COLO668 (cell line): ENCODE results near the gene ANKS6.

Experiments used
- DNase-seq: peaks from one replicate; lab custom pipeline; 2025; ENCODE audit not compliant: unreplicated experiment; lab: John Stamatoyannopoulos, UW

ANKS6 gene

DNA sequence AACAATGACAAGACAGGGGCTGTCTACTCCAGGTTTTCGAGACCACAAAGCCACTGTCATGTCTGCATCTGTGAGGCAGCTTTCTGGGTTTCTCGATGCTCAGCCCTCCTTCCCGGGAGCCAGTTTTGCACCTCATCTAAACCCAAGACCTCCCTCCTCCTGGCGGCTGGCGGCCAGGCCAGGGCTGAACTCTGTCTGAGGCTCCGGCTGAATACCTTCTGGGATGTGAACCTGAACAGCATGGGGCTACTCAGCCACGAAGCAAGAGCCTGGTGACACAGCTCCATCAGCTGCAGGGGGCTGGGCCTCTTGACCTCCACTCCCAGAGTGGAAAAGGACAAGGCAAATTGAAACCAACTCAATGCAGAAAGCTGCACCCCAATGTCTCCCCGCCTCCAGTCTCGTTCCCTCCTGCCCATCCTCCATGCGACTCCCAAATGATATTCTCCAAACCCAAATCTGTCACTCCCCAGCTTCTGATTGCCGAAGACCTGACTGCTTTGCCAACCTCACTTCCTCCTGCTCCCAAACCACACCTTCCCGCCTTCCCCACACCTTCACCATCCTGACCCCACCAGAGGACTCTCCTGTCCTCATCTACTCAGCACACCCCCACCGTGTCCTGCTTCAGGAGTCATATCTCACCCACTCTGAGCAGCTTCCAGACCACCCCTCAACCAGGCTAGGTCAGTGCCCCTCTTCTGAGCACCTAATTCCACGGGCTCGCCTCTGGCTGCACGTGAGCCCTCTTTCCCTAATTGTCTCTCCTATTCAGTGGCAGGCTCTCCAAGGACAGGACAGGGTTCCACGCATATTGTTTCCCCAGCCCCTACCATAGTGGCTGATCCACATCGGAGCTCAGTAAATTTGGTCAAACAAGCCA is 4.5 kb downstream of the ANKS6 start:
- no peak for DNase-seq

DNA sequence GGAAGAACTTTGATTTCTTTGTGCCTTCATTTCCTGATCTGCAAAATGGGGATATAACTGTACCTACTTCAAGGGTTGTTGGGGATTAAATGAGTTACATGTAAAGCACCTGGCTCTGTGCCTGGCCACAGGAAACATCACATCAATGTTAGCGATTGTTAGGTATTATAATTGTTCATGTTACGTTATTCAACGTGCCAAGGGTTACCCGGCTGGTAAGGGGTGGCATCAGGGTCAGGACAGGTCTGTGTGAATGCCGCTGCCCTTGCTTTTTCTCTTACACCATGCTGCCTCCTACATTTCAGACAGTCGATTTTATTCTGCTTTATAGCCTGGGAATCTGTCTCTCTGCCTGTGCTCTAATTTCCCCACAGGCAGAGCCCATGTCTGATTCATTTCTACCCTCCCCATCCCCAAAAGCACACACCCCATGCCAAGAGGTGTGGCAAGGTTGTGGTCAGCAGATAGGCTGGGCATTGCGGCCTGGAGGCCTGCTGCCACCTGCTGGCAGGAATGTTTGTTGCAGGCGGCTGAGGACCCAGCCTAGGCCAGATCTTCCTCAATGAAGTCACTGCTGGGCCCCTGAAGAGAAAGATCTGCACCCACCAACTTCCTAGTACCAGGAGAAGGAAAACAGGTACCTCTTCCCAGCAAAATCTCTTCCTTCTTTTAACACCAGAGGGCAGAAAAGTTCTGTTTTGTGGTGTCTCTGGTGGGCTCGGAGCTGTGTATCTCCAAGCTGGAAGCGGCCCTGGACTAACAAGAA is 5.3 kb downstream of the ANKS6 start:
- peak; percentile 47 for DNase-seq

DNA sequence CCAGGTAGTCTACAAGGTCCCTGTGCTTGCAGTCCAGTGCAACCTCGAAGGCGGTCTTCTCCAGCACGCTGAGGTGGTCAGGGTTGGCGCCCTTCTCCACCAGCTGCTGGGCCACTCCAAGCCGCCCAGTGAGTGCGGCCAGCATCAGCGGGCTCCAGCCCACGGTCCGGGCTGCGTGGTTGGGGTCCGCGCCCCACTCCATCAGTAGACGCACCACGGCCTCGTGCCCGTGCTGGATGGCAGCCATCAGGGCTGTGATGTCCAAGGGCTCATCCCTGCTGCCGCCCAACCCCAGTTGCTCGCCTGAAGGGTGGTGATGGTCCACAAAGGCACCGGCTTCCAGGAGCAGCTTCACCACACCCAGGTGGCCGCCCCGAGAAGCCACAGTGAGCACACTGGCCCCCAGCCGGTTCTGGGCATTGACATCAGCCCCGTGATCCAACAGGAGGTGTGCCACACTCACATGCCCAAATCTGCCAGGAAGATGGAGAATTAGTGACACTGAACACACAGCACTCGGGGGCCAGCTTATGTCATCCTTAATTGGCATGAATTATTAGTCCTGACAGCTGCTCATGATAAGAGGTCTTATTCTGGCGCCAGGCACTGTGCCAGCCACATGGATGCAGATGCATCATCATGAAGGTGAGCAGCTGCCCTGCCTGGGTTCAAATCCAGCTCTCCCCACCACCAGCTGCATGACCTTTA is 6.1 kb downstream of the ANKS6 start:
- no peak for DNase-seq

- DNase-seq, result no peak
Measured at GRCh38 chr9:98789483-98790133, 6.7 kb downstream of the ANKS6 start.

DNA sequence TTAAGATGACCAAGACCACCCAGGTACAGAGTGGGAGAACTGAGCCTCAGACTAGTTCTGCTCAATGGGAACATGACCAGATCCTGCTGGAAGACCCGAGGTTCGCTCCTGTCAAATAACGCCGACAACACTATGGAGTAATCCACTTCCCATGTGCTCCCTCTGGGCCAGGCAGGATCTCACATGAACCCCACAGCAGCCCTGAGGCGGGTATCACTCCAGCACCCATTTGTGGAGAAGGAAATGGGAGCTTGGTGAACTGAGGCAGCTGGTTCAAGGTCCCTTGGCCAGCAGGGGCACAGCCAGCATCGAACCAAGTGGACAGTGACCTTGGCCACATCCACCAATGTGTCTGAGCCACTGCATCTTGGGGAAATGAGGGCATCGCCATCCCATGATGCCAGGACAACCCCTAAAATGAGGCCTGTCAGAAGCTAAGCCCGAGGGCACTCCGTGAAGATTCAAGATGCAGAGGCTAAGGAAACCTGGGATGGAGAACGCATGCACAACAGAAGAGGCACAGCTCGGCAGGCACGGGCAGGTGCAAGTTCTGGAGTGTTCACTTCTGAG is 8.5 kb downstream of the ANKS6 start:
- no peak for DNase-seq

GRCh38 chr9:98786750-98787510 is 9.4 kb downstream of the ANKS6 start:
- no peak for DNase-seq

GRCh38 chr9:98784831-98785806 is 11.2 kb downstream of the ANKS6 start:
- DNase-seq, result no peak

DNA sequence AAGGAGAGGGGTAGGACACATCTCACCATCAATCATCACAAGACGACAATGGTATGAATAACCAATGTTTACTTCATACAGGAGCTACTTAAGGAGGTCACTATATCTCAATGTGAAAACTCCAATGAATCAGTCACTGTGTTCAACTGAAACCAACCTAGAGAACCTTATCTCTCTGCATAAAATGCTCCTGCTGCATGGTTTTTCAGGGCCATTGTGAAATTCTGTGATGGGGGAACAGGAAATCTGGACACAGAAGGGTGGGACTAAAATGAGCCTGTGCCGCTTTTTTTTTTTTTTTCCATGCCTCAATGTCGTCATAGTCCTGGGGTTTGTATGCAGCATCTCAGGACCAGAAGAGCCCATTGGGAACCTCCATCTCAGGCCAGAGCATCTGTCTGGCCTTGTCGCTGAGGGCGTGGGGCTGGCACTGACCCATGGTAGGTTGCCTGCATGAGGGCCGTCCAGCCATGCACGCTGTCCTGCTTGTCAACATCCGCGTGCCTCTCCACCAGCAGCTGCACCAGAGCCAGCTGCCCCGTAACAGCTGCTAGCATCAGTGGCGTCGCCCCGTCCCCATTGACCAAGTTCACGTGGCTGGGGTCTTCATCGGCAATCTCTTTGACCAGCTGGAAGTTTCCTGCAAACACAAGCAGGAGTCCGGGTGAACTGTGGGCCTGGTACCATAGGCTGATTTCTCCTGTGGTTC is 12.7 kb downstream of the ANKS6 start:
- DNase-seq, result no peak

GRCh38 chr9:98781588-98782383 is 14.6 kb downstream of the ANKS6 start:
- no peak for DNase-seq

- DNase-seq, result no peak
Measured at GRCh38 chr9:98780059-98780749, 16.2 kb downstream of the ANKS6 start.

- DNase-seq, result no peak
Measured at GRCh38 chr9:98778711-98779530, 17.4 kb downstream of the ANKS6 start.

GRCh38 chr9:98778251-98778650 is 18.1 kb downstream of the ANKS6 start:
- DNase-seq, result no peak

DNA sequence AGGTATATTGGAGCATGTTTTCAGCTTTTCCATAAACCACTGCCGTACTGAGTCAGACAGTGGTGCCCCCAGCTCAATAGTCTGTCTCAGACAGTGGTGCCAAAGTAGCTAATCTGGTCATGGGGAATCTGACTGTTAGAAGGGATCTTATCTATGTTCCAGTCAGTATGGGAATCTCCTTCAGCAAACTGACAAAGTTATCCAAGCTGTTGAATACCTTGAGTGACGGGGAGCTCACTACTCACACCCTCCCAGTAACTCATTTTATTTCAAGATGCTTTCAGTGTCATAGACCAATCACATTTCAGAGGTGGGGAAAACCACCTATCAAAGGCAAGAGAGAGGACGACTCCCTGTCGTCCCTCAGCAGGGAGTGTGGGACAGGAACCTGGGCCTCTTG is 18.7 kb downstream of the ANKS6 start:
- DNase-seq, result no peak

DNA sequence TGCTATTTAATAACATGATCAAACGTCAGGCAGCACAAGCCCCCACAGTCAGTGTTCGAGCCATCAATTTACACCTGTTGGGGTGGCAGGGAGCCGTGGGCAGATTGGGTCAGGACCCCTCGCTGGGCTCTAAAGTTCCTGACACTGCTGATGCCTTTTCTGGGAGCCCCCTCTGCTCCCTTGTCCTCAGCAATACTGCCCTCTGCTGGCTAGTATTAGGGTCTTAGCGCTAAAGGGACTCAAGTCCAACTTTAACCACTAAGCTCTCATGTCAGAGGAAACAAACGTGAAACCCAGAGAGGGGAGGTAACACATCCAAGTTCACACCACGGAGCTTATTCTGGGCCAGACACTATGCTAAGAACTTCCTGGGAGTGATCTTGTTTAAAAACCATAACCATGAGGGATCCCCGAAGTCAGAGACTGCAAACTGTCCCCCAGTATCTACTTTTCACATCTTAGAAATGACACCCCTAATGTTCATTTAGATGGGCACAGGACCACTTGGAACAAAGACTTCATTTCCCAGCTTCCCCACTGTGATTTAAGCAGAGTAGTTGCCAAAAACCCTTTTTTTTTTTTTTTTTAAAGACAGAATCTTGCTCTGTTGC is 20.4 kb downstream of the ANKS6 start:
- peak; percentile 43 for DNase-seq

DNA sequence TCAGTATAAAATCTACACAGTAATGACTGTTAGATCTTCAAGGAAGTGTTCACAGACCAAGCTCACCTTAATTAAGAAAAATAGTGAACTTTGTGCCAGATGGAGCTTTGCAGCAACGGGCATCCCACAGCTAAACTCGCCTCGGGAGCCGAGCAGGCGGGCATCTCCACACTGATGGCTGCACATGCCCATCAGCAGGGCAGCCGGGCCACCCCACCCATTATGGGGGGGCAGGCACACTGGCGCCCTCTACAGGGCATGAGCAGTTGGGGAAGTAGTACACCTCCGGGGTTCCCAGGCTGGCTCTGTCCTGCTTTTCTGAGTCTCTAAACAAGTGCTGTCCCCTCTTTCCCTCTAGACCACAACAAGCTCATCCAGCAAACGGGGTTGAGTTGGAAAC is 21.6 kb downstream of the ANKS6 start:
- DNase-seq, result peak; percentile 13

- DNase-seq, result no peak
Measured at GRCh38 chr9:98773721-98774120, 22.6 kb downstream of the ANKS6 start.
